Parathyroid adenoma (tissue), 2 donors: ENCODE data around the gene DTX4.

Source experiments
- H2AFZ ChIP-seq: fragments of 300-600 bp; sonication (generic); one replicate; pipeline ENCODE4 v1.7.0; 2017; ENCODE audit warnings: antibody characterized with exemption, mild to moderate bottlenecking
- H3K27ac ChIP-seq: fragments of 300-600 bp; sonication (generic); one replicate; pipeline ENCODE4 v1.7.0; 2017
- H3K27me3 ChIP-seq: fragments of 300-600 bp; sonication (generic); one replicate; pipeline ENCODE4 v1.7.0; 2017; ENCODE audit warnings: low read length; ENCODE audit not compliant: control insufficient read depth, insufficient read depth
- H3K36me3 ChIP-seq: fragments of 300-600 bp; sonication (generic); one replicate; pipeline ENCODE4 v1.7.0; 2017; ENCODE audit warnings: low read length; ENCODE audit not compliant: control insufficient read depth, insufficient read depth
- H3K4me1 ChIP-seq: fragments of 300-600 bp; sonication (generic); one replicate; pipeline ENCODE4 v1.7.0; 2017; ENCODE audit warnings: control low read depth
- H3K4me2 ChIP-seq: fragments of 300-600 bp; sonication (generic); one replicate; pipeline ENCODE4 v1.7.0; 2017; ENCODE audit warnings: low read length
- H3K4me3 ChIP-seq: fragments of 300-600 bp; sonication (generic); one replicate; pipeline ENCODE4 v1.7.0; 2017; ENCODE audit warnings: low read depth, low read length
- H3K79me2 ChIP-seq: fragments of 300-600 bp; sonication (generic); one replicate; pipeline ENCODE4 v1.7.0; 2017; ENCODE audit warnings: control low read depth
- H3K9ac ChIP-seq: fragments of 300-600 bp; sonication (generic); one replicate; pipeline ENCODE4 v1.7.0; 2017; ENCODE audit warnings: mild to moderate bottlenecking
- H3K9me3 ChIP-seq: fragments of 300-600 bp; sonication (generic); one replicate; pipeline ENCODE4 v1.7.0; 2017; ENCODE audit warnings: low read length; ENCODE audit not compliant: control insufficient read depth
- CTCF ChIP-seq: fragments of 300-600 bp; sonication (generic); IDR thresholded peaks from one replicate; pipeline ENCODE4 v1.7.0; 2017; ENCODE audit warnings: antibody characterized with exemption, mild to moderate bottlenecking
- donor health status: primary hyperparathyroidism.

Gene DTX4

DNA sequence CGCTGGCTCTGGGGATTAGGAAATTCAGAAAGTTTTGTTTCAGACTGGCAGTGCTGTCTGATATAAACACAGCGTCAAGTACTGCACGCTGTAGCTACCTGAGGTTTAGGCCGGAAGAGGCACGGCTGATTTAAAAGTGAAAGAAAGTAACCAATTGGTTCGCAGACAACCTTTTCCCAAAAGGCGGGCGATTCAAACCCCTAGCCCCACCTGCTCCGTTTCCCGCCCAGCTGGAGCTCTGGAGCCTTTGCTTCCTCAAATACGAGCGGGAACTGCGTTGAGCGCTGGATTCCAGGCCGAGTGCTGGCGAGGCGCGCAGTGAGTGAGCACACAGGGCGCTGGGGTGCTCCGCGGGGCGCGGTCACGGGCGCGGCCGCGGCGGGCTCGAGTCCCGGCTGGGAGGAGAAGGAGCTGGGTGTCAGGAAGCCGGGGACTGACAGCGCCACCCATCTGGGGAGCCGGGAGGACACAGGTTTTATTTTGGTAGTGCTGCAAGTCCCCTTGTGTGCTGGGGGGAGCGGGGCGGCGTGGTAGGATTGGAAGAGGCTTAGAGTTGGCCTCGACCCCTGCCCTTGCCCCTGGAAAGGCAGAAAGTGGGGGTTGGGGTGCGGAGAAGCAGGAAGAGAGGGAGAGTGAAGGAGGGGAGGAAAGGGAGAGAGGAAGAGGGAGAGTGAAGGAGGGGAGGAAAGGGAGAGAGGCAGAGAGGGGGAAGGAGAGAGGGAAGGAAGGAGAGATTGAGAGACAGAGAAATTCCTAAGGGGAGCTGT lies 27.2 kb upstream of the DTX4 start:
- no peak for TF ChIP-seq CTCF
- peak overlapping the region; percentile 87 for H3K4me2 ChIP-seq
- peak overlapping the region; percentile 69 for H3K27ac ChIP-seq
- H3K9me3 ChIP-seq: no peaks in the 10 kb centered on the region
- H3K36me3 ChIP-seq: no peaks in the 10 kb centered on the region
- H3K4me1 ChIP-seq: peaks cover 2% of the 10 kb centered on the region
- H3K9ac ChIP-seq: no peak overlapping the region
- peak overlapping the region; percentile 75 for H2AFZ ChIP-seq
- no peaks in the 10 kb centered on the region for H3K79me2 ChIP-seq
- H3K27me3 ChIP-seq: no peaks in the 10 kb centered on the region
- peak overlapping the region; percentile 92 for H3K4me3 ChIP-seq

DNA sequence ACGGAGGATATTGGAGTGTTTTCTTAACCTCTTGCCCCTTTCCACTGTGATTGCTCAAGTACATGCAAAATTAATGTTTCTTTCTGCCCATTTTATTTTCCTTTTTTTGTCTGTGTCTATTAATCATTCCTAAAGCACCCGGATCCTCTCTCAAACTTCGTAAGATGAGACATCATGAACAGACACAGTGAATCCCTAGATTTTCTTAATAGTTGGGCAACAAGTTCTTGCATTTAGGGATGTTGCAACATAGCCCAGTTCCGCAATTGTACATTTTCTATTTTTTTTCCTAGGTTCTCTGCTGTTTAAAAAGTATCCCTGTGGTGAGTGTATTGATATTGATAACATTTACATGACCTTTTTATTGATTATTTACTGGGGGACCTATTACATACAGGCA lies 26.4 kb upstream of the DTX4 start:
- no peak for TF ChIP-seq CTCF
- Histone ChIP-seq H3K9ac (no peak overlapping the region), H3K79me2 (no peaks in the 10 kb centered on the region), H3K9me3 (no peaks in the 10 kb centered on the region), H3K4me2 (no peak overlapping the region), H3K27me3 (no peaks in the 10 kb centered on the region), H2AFZ (no peak overlapping the region), H3K4me1 (peaks cover 2% of the 10 kb centered on the region), H3K36me3 (no peaks in the 10 kb centered on the region), H3K27ac (no peak overlapping the region), H3K4me3 (no peak overlapping the region)

- Histone ChIP-seq H3K27ac (no peak overlapping the region), H3K4me2 (no peak overlapping the region), H3K79me2 (no peaks in the 10 kb centered on the region), H3K36me3 (no peaks in the 10 kb centered on the region), H3K4me1 (no peaks in the 10 kb centered on the region), H3K9ac (no peak overlapping the region), H3K27me3 (no peaks in the 10 kb centered on the region), H2AFZ (no peak overlapping the region), H3K9me3 (no peaks in the 10 kb centered on the region), H3K4me3 (no peak overlapping the region)
- TF ChIP-seq CTCF: no peak
Observed at GRCh38 chr11:59151761-59152160, 20.2 kb upstream of the DTX4 start.

GRCh38 chr11:59152312-59152951 lies 19.5 kb upstream of the DTX4 start:
- TF ChIP-seq CTCF: no peak

DNA sequence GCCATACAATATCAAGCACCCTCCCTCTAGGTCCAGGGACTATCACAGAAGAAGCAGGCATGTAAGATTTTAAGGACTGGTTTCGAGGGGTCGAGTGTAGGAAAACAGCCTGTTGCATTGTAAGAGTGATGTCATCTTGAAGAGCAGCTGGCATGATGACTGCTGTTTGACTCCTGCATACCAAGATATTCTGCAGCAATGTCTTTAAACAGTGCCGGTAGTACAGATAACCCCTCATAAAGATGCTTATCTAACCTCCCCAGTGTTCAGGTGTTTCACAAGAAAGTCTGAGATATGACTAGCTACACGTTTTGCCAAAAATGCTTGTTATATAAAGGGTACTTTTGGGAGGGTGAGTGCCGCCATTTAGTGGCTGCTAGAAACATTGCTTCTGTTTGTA lies 17.3 kb upstream of the DTX4 start:
- no peak overlapping the region for H3K27ac ChIP-seq

More at GRCh38 chr11:59152312-59152951, 19.5 kb upstream of the DTX4 start:
- H3K9ac ChIP-seq: no peak overlapping the region
- H3K9me3 ChIP-seq: no peaks in the 10 kb centered on the region
- no peak overlapping the region for H3K27ac ChIP-seq
- no peak overlapping the region for H2AFZ ChIP-seq
- H3K4me2 ChIP-seq: no peak overlapping the region
- H3K36me3 ChIP-seq: no peaks in the 10 kb centered on the region
- no peaks in the 10 kb centered on the region for H3K27me3 ChIP-seq
- no peaks in the 10 kb centered on the region for H3K79me2 ChIP-seq
- H3K4me3 ChIP-seq: no peak overlapping the region
- H3K4me1 ChIP-seq: no peaks in the 10 kb centered on the region

More for the DNA sequence above, 17.3 kb upstream of the DTX4 start:
- H3K9me3 ChIP-seq: no peaks in the 10 kb centered on the region
- no peaks in the 10 kb centered on the region for H3K4me1 ChIP-seq
- no peak for TF ChIP-seq CTCF
- H2AFZ ChIP-seq: no peak overlapping the region
- no peak overlapping the region for H3K4me2 ChIP-seq
- no peaks in the 10 kb centered on the region for H3K27me3 ChIP-seq
- no peaks in the 10 kb centered on the region for H3K79me2 ChIP-seq
- H3K4me3 ChIP-seq: no peak overlapping the region
- H3K9ac ChIP-seq: no peak overlapping the region
- H3K36me3 ChIP-seq: no peaks in the 10 kb centered on the region
